Keratinocyte (primary cell): ENCODE data around the gene GSKIP. TPM values are rescaled to one million over a fixed set of nuclear protein-coding genes. Genes with fewer than 3 reads are reported as not detected.
A peak's percentile ranks its signal among the peaks of the same experiment; 100 is the strongest.

Experiments used
- DNase-seq: peaks from one replicate; pipeline ENCODE4 v3.0.0-alpha.2; 2011; ENCODE audit warnings: low read depth, missing footprints, low spot score
- FAIRE-seq: peaks from 2 replicates; lab custom pipeline; 2011; peaks lifted over from hg19 to GRCh38; lab: Jason Lieb, UNC
- H2AFZ ChIP-seq: 2 replicates; pipeline ENCODE4 v1.6.0; 2012; ENCODE audit warnings: low read length, control low read depth, inconsistent platforms; ENCODE audit not compliant: control insufficient read depth
- H3K27ac ChIP-seq: 2 replicates; pipeline ENCODE4 v1.5.1; 2011; ENCODE audit warnings: low read length; ENCODE audit not compliant: control insufficient read depth, insufficient read depth
- H3K27me3 ChIP-seq: 3 replicates; pipeline ENCODE4 v1.6.0; 2011; ENCODE audit warnings: low read length; ENCODE audit not compliant: control insufficient read depth, insufficient read depth; ENCODE audit errors: extremely low read depth
- H3K36me3 ChIP-seq, 2 experiments: 2 replicates in 1 of 2; 3 replicates in 1 of 2; pipeline ENCODE4 v1.5.1; 2011; ENCODE audit warnings: low read length in 2 of 2, mild to moderate bottlenecking in 1 of 2; ENCODE audit not compliant: control insufficient read depth in 2 of 2, insufficient read depth in 2 of 2; ENCODE audit errors: extremely low read depth in 1 of 2
- H3K4me1 ChIP-seq: 3 replicates; pipeline ENCODE4 v1.5.1; 2011; ENCODE audit warnings: low read length; ENCODE audit not compliant: control insufficient read depth, insufficient read depth; ENCODE audit errors: extremely low read depth
- H3K4me2 ChIP-seq: 3 replicates; pipeline ENCODE4 v1.6.0; 2011; ENCODE audit warnings: low read depth, low read length; ENCODE audit not compliant: control insufficient read depth, insufficient read depth; ENCODE audit errors: extremely low read depth
- H3K4me3 ChIP-seq, 3 experiments: fragments of 200-600 bp in 1 of 3; sonication (generic) in 1 of 3; 2 replicates in 2 of 3; 3 replicates in 1 of 3; pipeline ENCODE4 v1.5.1; 2011 to 2016; ENCODE audit warnings: low read length in 3 of 3, mild to moderate bottlenecking in 3 of 3, control low read depth in 2 of 3, inconsistent platforms in 1 of 3, low read depth in 1 of 3, mixed read lengths in 1 of 3, mixed run types in 1 of 3, moderate library complexity in 1 of 3; ENCODE audit not compliant: control insufficient read depth in 2 of 3, insufficient read depth in 2 of 3; ENCODE audit errors: extremely low read depth in 1 of 3
- H3K79me2 ChIP-seq: 2 replicates; pipeline ENCODE4 v1.6.0; 2012; ENCODE audit warnings: low read length; ENCODE audit not compliant: control insufficient read depth, insufficient read depth
- H3K9ac ChIP-seq: 3 replicates; pipeline ENCODE4 v1.6.0; 2011; ENCODE audit warnings: low read length; ENCODE audit not compliant: control insufficient read depth, insufficient read depth; ENCODE audit errors: extremely low read depth
- H3K9me1 ChIP-seq: 3 replicates; pipeline ENCODE4 v1.6.0; 2011; ENCODE audit warnings: low read length; ENCODE audit not compliant: control insufficient read depth, insufficient read depth; ENCODE audit errors: extremely low read depth
- H3K9me3 ChIP-seq: 2 replicates; pipeline ENCODE4 v1.5.1; 2012; ENCODE audit warnings: low read depth, low read length; ENCODE audit not compliant: control insufficient read depth
- H4K20me1 ChIP-seq: 3 replicates; pipeline ENCODE4 v1.6.0; 2011; ENCODE audit warnings: low read length; ENCODE audit not compliant: control insufficient read depth, insufficient read depth; ENCODE audit errors: extremely low read depth
- CTCF ChIP-seq, 3 experiments: IDR thresholded peaks in 1 of 3; conservative IDR thresholded peaks in 1 of 3; optimal IDR thresholded peaks in 1 of 3; 2 replicates in 2 of 3; 3 replicates in 1 of 3; pipeline versions ENCODE3 to v1.5.1; 2011; ENCODE audit warnings: low read length in 3 of 3, mild to moderate bottlenecking in 3 of 3, moderate library complexity in 2 of 3, control low read depth in 1 of 3, inconsistent platforms in 1 of 3; ENCODE audit not compliant: insufficient read depth in 2 of 3; ENCODE audit errors: extremely low read depth in 1 of 3
- EZH2 ChIP-seq: IDR thresholded peaks from one replicate; pipeline ENCODE4 v1.6.1; 2012; ENCODE audit warnings: inconsistent platforms, mild to moderate bottlenecking, low read length, moderate library complexity
- dilution Hi-C: fragments of 300-500 bp; cut with MboI; formaldehyde crosslinking; loops from one replicate; pipeline ENCODE4 v1.7.0; 2020; ENCODE audit warnings: low sequenced_read_pairs; ENCODE audit not compliant: extremely low pct_ligation_motif_present
- polyA plus RNA-seq, 5 experiments: library from polyadenylated mRNA; depleted of rRNA in 3 of 5; stranded (reverse) in 3 of 5; stranded (forward) in 1 of 5; unstranded in 1 of 5; fragments of >200 nt; gene quantifications; 1 replicate in 1 of 5; 2 replicates in 3 of 5; 3 replicates in 1 of 5; pipeline versions ENCODE4 v1.2.1 to v1.2.3, GENCODE V29; 2011 to 2012; ENCODE audit warnings: missing spikeins in 2 of 5, low read depth in 1 of 5, low replicate concordance in 1 of 5

Gene GSKIP
- polyA plus RNA-seq, 1 donor (not counting 4 experiments of a cell fraction or from before 2014, with no cell fraction given): 51.1 TPM

DNA sequence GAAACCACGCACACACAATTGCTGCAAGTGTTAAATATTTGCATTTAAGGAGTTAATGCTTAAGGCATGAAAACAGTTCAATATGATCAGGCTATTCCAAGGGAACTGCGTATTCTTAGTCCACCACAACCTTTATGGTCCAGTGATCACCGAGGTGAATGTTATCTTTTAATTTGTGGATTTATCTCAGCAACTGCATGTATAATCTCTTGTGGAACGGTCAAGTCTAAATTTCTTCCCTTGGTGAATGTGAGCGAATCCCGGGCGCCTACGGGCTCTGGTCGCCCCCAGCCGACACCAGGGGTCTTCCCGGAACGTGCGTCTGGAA is 27.6 kb downstream of the GSKIP start:
- Histone ChIP-seq H2AFZ (peak overlapping the region; percentile 92), H3K9me1 (no peaks in the 10 kb centered on the region), H3K4me2 (peak overlapping the region; percentile 70), H4K20me1 (no peaks in the 10 kb centered on the region), H3K27me3 (no peaks in the 10 kb centered on the region), H3K79me2 (no peaks in the 10 kb centered on the region), H3K36me3 (no peaks in the 10 kb centered on the region), H3K9me3 (no peaks in the 10 kb centered on the region), H3K4me1 (peaks cover 4% of the 10 kb centered on the region), H3K4me3 (peak overlapping the region; percentile 49 to 61 (median 61)), H3K9ac (peak overlapping the region; percentile 43), H3K27ac (no peak overlapping the region)
- FAIRE-seq (no peak), DNase-seq (no peak)
- TF ChIP-seq EZH2 (no peak), CTCF (optimal IDR thresholded peaks at IDR 0.05 in 1 of 3, IDR thresholded peaks at IDR 0.05 in 1 of 3, conservative IDR thresholded peaks at IDR 0.05 in 1 of 3; ENCODE audit: extremely low read depth in 1 of 3, insufficient read depth in 2 of 3, low read length in 3 of 3) (no peak)
- dilution Hi-C loops: no loop called here

DNA sequence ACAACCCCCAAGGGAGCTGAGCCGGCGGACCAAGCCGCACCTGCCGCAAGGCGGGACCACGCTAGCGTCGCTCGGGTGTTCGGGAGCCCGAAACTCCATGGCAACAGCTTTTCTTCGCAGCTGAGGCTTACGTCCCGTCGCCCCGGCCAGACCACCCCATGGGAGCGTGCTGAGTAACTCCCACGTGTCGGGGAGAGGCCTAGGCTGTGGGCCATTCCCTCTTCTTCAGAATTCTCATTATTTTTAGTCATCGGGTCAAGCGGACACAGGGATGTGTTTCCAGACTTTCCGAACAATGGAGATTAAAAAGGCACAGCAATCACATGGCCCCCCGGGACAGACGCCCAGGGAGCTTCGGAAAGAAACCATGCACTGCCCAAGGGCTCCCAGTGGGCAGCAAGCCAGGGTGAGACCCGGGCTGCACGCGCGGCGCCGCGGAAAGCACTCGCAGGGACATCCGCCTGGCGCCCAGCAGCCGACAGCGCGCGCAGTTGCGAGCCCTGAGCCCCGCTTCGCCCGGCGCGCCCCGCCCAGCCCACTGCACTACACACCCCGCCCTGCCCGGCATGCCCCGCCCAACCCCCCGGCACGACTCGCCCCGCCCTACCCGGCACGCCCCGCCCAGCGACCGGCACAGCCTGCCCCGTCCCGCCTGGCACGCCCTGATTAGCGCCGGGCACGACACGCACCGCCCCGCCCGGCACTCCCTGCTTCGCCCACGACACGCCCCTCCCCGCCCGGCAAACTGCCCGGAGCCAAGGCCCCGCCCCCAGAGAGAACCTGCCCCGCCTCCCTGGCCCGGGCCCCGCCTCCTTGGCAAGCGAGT is 28.2 kb downstream of the GSKIP start:
- no peak for FAIRE-seq
- Histone ChIP-seq H3K4me1 (peaks cover 4% of the 10 kb centered on the region), H4K20me1 (no peaks in the 10 kb centered on the region), H3K27ac (no peak overlapping the region), H3K4me2 (peak overlapping the region; percentile 70), H3K9me3 (no peaks in the 10 kb centered on the region), H2AFZ (peak overlapping the region; percentile 92), H3K9ac (peak overlapping the region; percentile 76), H3K9me1 (no peaks in the 10 kb centered on the region), H3K79me2 (no peaks in the 10 kb centered on the region), H3K36me3 (no peaks in the 10 kb centered on the region), H3K4me3 (peak overlapping the region; percentile 61 to 84 (median 83)), H3K27me3 (no peaks in the 10 kb centered on the region)
- dilution Hi-C loops: no loop called here
- no peak for TF ChIP-seq EZH2
- TF ChIP-seq CTCF (optimal IDR thresholded peaks at IDR 0.05 in 1 of 3, IDR thresholded peaks at IDR 0.05 in 1 of 3, conservative IDR thresholded peaks at IDR 0.05 in 1 of 3; ENCODE audit: extremely low read depth in 1 of 3, insufficient read depth in 2 of 3, low read length in 3 of 3): no peak
- DNase-seq: peak; percentile 65
